Measurements from ENCODE around the gene SCNM1.

The SCNM1 gene

DNA sequence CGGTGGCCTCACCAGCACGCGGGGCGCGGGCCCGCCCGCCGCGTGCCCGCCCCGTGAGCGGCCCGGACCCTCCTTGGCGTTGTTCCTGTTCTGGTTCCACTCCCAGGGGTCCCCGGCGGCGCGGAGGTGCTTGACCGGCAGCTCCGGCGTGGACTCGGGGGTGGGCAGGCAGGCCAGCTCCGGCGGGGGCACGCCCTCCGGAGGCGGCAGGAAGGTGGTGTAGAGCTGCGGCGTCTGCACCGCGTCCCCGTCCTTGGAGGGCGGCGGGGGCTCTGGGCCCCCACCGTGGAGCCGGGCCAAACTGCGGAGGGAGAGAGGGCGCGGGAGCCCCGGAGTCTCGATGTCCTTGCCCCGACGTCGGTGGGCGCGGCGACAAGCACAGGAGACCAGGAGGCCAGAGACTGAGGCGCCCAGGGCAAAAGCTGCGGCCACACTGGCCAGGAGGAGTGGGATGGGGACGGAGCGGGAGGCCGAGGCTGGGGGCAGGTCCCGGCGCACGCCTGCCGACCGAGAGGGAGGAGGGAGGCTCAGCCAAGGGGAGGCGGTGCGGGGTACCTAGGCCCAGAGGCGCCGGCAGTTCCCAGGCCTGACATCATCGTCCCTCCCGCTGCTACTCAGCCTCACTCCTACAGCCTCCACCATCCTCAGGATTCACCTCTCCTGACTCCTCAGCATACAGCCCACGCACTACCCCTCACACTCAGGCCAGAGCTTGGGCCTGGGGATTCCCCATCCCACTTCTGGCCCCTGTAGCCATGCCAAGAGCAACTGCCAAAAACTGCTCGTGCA lies 32.7 kb upstream of the SCNM1 start:
- TF ChIP-seq, protein P1, sequence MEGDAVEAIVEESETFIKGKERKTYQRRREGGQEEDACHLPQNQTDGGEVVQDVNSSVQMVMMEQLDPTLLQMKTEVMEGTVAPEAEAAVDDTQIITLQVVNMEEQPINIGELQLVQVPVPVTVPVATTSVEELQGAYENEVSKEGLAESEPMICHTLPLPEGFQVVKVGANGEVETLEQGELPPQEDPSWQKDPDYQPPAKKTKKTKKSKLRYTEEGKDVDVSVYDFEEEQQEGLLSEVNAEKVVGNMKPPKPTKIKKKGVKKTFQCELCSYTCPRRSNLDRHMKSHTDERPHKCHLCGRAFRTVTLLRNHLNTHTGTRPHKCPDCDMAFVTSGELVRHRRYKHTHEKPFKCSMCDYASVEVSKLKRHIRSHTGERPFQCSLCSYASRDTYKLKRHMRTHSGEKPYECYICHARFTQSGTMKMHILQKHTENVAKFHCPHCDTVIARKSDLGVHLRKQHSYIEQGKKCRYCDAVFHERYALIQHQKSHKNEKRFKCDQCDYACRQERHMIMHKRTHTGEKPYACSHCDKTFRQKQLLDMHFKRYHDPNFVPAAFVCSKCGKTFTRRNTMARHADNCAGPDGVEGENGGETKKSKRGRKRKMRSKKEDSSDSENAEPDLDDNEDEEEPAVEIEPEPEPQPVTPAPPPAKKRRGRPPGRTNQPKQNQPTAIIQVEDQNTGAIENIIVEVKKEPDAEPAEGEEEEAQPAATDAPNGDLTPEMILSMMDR (conservative IDR thresholded peaks at IDR 0.05; ENCODE audit: low read length): no peak
- H3K4me3 ChIP-seq (ENCODE audit: low read length): no peak overlapping the region
- no peak for DNase-seq (ENCODE audit: low read depth)

DNA sequence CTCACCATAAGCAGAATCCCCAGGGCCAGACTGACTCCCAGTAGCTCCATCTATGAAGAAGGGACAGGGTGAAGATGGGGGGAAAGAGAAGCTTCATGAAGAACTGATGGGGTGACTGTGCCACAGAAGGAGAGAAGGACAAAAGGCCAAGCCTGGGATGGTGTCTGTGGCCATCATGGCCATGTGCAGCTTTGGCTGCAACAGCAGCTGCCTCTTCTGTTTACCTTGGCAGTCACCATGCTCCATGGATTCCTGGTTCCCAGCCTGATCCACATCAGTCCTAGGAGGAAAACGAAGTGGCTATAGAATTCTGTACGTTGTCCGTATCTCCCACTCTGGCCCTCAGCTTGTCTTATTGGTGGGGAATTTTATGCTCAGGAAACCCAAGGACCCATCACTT lies 31.5 kb upstream of the SCNM1 start:
- no peak overlapping the region for H3K4me3 ChIP-seq (ENCODE audit: low read length)
- TF ChIP-seq, protein P1 (conservative IDR thresholded peaks at IDR 0.05; ENCODE audit: low read length): no peak
- DNase-seq (ENCODE audit: low read depth): no peak

DNA sequence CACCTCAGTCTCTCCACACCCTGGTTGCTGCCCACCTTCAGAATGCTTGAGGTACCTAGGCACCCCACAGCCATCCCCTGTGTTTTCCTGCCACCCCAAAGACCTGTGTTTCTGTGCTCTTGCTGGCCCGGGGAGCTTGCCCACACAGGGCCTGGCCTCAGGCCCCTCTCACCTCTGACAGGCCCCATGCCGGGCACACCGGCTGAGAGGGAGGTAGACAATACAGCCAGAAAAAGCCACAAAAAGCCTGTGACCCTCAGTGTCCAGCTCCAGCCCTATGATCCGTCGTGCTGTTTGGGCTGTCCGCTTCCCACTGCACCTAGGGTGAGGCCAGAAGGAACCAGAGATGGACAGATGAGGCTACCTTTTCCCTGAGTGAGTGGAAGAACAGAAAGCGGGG lies 31.0 kb upstream of the SCNM1 start:
- H3K4me3 ChIP-seq (ENCODE audit: low read length): no peak overlapping the region
- no peak for DNase-seq (ENCODE audit: low read depth)
- TF ChIP-seq, protein P1 (conservative IDR thresholded peaks at IDR 0.05; ENCODE audit: low read length): no peak

DNA sequence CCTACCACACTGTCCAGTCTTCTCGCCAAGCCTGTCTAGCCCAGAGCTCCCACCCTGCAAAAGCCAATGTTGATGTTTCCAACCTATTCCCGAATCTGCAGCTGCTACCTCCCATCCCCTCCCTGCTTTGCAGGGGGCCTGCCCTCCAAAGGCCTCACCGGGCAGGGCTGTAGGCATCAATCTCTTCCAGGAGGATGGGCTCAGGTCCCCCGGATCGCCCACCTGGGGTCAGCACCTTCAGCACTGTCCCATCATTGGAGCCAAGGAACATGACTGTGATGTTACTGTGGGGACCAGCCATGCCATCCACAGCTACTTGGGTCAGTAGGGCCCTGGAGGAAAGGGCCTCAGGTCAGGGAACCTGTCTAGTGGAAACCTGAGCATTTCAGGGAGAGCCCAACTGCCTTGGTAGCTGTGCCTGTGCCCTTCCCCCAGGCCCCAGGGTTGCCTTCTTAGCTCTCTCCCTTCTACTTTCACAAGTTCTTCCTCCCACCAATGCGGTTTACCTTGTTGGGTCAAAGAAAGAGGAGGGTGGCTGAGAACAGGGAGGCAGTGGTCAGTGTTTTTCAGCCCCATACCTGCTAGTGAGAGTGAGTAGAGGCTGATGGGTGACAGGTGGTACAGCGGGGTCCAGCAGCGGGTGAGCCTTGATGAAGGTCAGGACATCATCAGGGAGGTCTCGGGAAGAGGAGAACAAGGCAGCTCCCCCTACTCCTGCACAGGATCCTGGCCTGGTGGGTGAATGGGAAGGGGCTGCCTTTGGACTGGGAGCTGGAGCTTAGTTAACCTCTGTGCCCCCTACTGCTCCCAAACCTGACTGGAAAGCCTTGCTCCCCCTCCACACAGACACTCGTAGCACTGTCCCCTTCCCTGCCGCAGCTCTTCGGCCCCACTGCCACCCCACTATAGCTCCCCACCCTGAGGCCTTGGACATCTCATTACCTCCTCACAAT lies 30.2 kb upstream of the SCNM1 start:
- no peak for DNase-seq (ENCODE audit: low read depth)
- TF ChIP-seq, protein P1 (conservative IDR thresholded peaks at IDR 0.05; ENCODE audit: low read length): no peak
- no peak overlapping the region for H3K4me3 ChIP-seq (ENCODE audit: low read length)

DNA sequence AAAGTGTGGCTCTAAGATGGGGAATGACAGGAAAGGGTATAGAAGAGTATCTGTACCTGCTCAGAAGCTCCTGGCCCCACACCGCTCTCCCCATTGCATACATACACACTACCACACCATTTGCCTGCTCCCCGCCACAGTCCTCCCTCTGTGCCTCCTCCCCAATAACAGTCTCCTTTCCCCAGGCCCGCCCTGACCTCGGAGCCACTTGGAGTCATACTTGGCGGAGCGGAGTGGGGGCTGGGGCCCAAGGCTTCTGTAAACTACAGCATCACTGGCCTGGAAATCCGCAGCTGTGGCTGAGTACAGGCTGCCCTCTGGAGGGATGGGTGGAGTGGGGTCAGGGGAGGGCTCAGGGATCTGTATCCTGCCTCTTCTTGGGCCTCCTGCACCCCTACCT lies 28.2 kb upstream of the SCNM1 start:
- no peak overlapping the region for H3K4me3 ChIP-seq (ENCODE audit: low read length)
- DNase-seq (ENCODE audit: low read depth): no peak
- TF ChIP-seq, protein P1 (conservative IDR thresholded peaks at IDR 0.05; ENCODE audit: low read length): no peak

GRCh38 chr1:151142411-151143056 lies 23.4 kb upstream of the SCNM1 start:
- TF ChIP-seq, protein P1 (conservative IDR thresholded peaks at IDR 0.05; ENCODE audit: low read length): no peak
- H3K4me3 ChIP-seq (ENCODE audit: low read length): no peak overlapping the region
- DNase-seq (ENCODE audit: low read depth): no peak
